Trophoblast cell (in vitro differentiated cells and primary cell): Measurements from ENCODE around the gene PLCL1.

Experiments
- DNase-seq, 2 donors: peaks; one replicate each; pipeline ENCODE4 v3.0.0-alpha.2; 2016
- H2AFZ ChIP-seq: 2 replicates; pipeline ENCODE4 v1.6.1; 2013; ENCODE audit warnings: low read length, moderate library complexity, mild to moderate bottlenecking; ENCODE audit not compliant: insufficient read depth, poor library complexity
- H2AK5ac ChIP-seq: 2 replicates; pipeline ENCODE4 v1.6.1; 2013; ENCODE audit warnings: mild to moderate bottlenecking, low read length
- H2BK120ac ChIP-seq: 2 replicates; pipeline ENCODE4 v1.6.1; 2013; ENCODE audit warnings: low read length, mild to moderate bottlenecking, moderate library complexity; ENCODE audit not compliant: insufficient read depth, poor library complexity
- H2BK12ac ChIP-seq: 2 replicates; pipeline ENCODE4 v1.6.1; 2013; ENCODE audit warnings: mild to moderate bottlenecking, low read length, moderate library complexity
- H2BK5ac ChIP-seq: 2 replicates; pipeline ENCODE4 v1.6.1; 2013; ENCODE audit warnings: low read length, low read depth, moderate library complexity, mild to moderate bottlenecking; ENCODE audit not compliant: poor library complexity
- H3K14ac ChIP-seq: 2 replicates; pipeline ENCODE4 v1.6.1; 2013; ENCODE audit warnings: mild to moderate bottlenecking, low read length
- H3K18ac ChIP-seq: 2 replicates; pipeline ENCODE4 v1.6.1; 2013; ENCODE audit warnings: mild to moderate bottlenecking, low read length
- H3K23ac ChIP-seq: 2 replicates; pipeline ENCODE4 v1.6.1; 2013; ENCODE audit warnings: low read length
- H3K27ac ChIP-seq: 2 replicates; pipeline ENCODE4 v1.5.1; 2013; ENCODE audit warnings: low read depth, mild to moderate bottlenecking, inconsistent platforms, low read length, moderate library complexity
- H3K27me3 ChIP-seq: 2 replicates; pipeline ENCODE4 v1.6.1; 2013; ENCODE audit warnings: inconsistent platforms, mild to moderate bottlenecking, low read length, moderate library complexity; ENCODE audit not compliant: insufficient read depth
- H3K36me3 ChIP-seq, 2 experiments: 1 replicate in 1 of 2; 2 replicates in 1 of 2; pipeline ENCODE4 v1.6.1; 2013; ENCODE audit warnings: low read length in 2 of 2, mild to moderate bottlenecking in 2 of 2, moderate library complexity in 1 of 2; ENCODE audit not compliant: insufficient read depth in 2 of 2, control insufficient read depth in 1 of 2
- H3K4ac ChIP-seq: 2 replicates; pipeline ENCODE4 v1.6.1; 2013; ENCODE audit warnings: low read depth, mild to moderate bottlenecking, low read length, moderate library complexity
- H3K4me1 ChIP-seq, 2 experiments: 1 replicate in 1 of 2; 2 replicates in 1 of 2; pipeline ENCODE4 v1.6.1; 2013; ENCODE audit warnings: low read length in 2 of 2, mild to moderate bottlenecking in 2 of 2, moderate library complexity in 1 of 2; ENCODE audit not compliant: insufficient read depth in 2 of 2, control insufficient read depth in 1 of 2
- H3K4me2 ChIP-seq: 2 replicates; pipeline ENCODE4 v1.6.1; 2013; ENCODE audit warnings: inconsistent platforms, mild to moderate bottlenecking, low read length, moderate library complexity
- H3K4me3 ChIP-seq: 2 replicates; pipeline ENCODE4 v1.5.1; 2013; ENCODE audit warnings: mild to moderate bottlenecking, low read depth, low read length, inconsistent platforms
- H3K79me1 ChIP-seq: one replicate; pipeline ENCODE4 v1.6.1; 2013; ENCODE audit warnings: low read length
- H3K79me2 ChIP-seq: 2 replicates; pipeline ENCODE4 v1.6.1; 2013; ENCODE audit warnings: low read length, mild to moderate bottlenecking; ENCODE audit not compliant: control insufficient read depth, insufficient read depth, poor library complexity
- H3K9ac ChIP-seq: 2 replicates; pipeline ENCODE4 v1.6.1; 2013; ENCODE audit warnings: mild to moderate bottlenecking, low read length
- H3K9me3 ChIP-seq: 2 replicates; pipeline ENCODE4 v1.6.1; 2013; ENCODE audit warnings: low read depth, mild to moderate bottlenecking, control low read depth, inconsistent platforms, low read length; ENCODE audit not compliant: insufficient read depth
- H4K12ac ChIP-seq: 2 replicates; pipeline ENCODE4 v1.6.1; 2013; ENCODE audit warnings: low read depth, mild to moderate bottlenecking, low read length, moderate library complexity
- H4K8ac ChIP-seq: 2 replicates; pipeline ENCODE4 v1.6.1; 2013; ENCODE audit warnings: low read depth, mild to moderate bottlenecking, low read length, moderate library complexity
- H4K91ac ChIP-seq: one replicate; pipeline ENCODE4 v1.6.1; 2013; ENCODE audit warnings: low read depth, mild to moderate bottlenecking, low read length, moderate library complexity
- WGBS: extraction: QIAGEN DNeasy Blood & Tissue Kit; methylation state at CpG from one replicate; pipeline ENCODE4 v1.1.7; 2013; ENCODE audit warnings: missing lambda C conversion rate; ENCODE audit not compliant: insufficient read length, insufficient coverage; ENCODE audit errors: extremely low coverage; 5-methylcytosine and 5-hydroxymethylcytosine counted together

PLCL1 gene

GRCh38 chr2:197949224-197949623 is 144.8 kb downstream of the PLCL1 start:
- Histone ChIP-seq H3K4me1 (peaks cover 0 to 8% of the 10 kb centered on the region in 2 experiments), H3K18ac (no peak overlapping the region), H3K79me1 (no peaks in the 10 kb centered on the region), H3K27ac (no peak overlapping the region), H3K4me3 (no peak overlapping the region), H4K12ac (no peak overlapping the region), H3K23ac (no peak overlapping the region), H2BK5ac (no peak overlapping the region), H3K79me2 (no peaks in the 10 kb centered on the region), H2BK120ac (no peak overlapping the region), H3K14ac (no peak overlapping the region), H2AK5ac (no peak overlapping the region), H4K91ac (no peak overlapping the region), H4K8ac (no peak overlapping the region), H3K36me3 (no peaks in the 10 kb centered on the region), H3K9ac (no peak overlapping the region), H3K9me3 (no peaks in the 10 kb centered on the region), H3K4me2 (no peak overlapping the region), H3K4ac (no peak overlapping the region), H2AFZ (no peak overlapping the region), H3K27me3 (no peaks in the 10 kb centered on the region), H2BK12ac (no peak overlapping the region)
- no peak for DNase-seq

- H2AK5ac ChIP-seq, result no peak overlapping the region
- WGBS, result no CpG with 5 or more reads among the region's 3 CpGs
- H4K91ac ChIP-seq, result no peak overlapping the region
- no peak overlapping the region for H3K4ac ChIP-seq
- no peaks in the 10 kb centered on the region for H3K9me3 ChIP-seq
- DNase-seq, result no peak
- peaks cover 0 to 8% of the 10 kb centered on the region in 2 experiments for H3K4me1 ChIP-seq
- H3K4me3 ChIP-seq, result no peak overlapping the region
- H2BK5ac ChIP-seq, result no peak overlapping the region
- no peak overlapping the region for H3K23ac ChIP-seq
- no peak overlapping the region for H2AFZ ChIP-seq
- no peak overlapping the region for H4K12ac ChIP-seq
- H3K36me3 ChIP-seq, result no peaks in the 10 kb centered on the region
- H2BK12ac ChIP-seq, result no peak overlapping the region
- no peak overlapping the region for H3K9ac ChIP-seq
- H3K14ac ChIP-seq, result no peak overlapping the region
- H3K79me2 ChIP-seq, result no peaks in the 10 kb centered on the region
- no peaks in the 10 kb centered on the region for H3K79me1 ChIP-seq
- H2BK120ac ChIP-seq, result no peak overlapping the region
- H3K18ac ChIP-seq, result no peak overlapping the region
- H3K27me3 ChIP-seq, result no peaks in the 10 kb centered on the region
- no peak overlapping the region for H3K4me2 ChIP-seq
- no peak overlapping the region for H3K27ac ChIP-seq
- H4K8ac ChIP-seq, result no peak overlapping the region
Observed at GRCh38 chr2:197950006-197950405, 145.6 kb downstream of the PLCL1 start.

GRCh38 chr2:197950724-197951123 is 146.3 kb downstream of the PLCL1 start:
- no peaks in the 10 kb centered on the region for H3K27me3 ChIP-seq
- no peak overlapping the region for H3K4ac ChIP-seq
- no peak overlapping the region for H3K4me3 ChIP-seq
- H2AFZ ChIP-seq, result no peak overlapping the region
- H2BK12ac ChIP-seq, result no peak overlapping the region
- no peak overlapping the region for H2AK5ac ChIP-seq
- no peak overlapping the region for H3K14ac ChIP-seq
- H3K4me1 ChIP-seq, result peaks cover 0 to 8% of the 10 kb centered on the region in 2 experiments
- H3K79me2 ChIP-seq, result no peaks in the 10 kb centered on the region
- H3K4me2 ChIP-seq, result no peak overlapping the region
- no peak overlapping the region for H3K18ac ChIP-seq
- no peak overlapping the region for H4K91ac ChIP-seq
- no peak overlapping the region for H3K9ac ChIP-seq
- no peak overlapping the region for H2BK5ac ChIP-seq
- H3K23ac ChIP-seq, result no peak overlapping the region
- no peaks in the 10 kb centered on the region for H3K79me1 ChIP-seq
- no CpG with 5 or more reads among the region's 1 CpG for WGBS
- no peak overlapping the region for H2BK120ac ChIP-seq
- DNase-seq, result peak; percentile 55 to 66
- H4K8ac ChIP-seq, result no peak overlapping the region
- no peak overlapping the region for H3K27ac ChIP-seq
- no peaks in the 10 kb centered on the region for H3K36me3 ChIP-seq
- no peaks in the 10 kb centered on the region for H3K9me3 ChIP-seq
- no peak overlapping the region for H4K12ac ChIP-seq

GRCh38 chr2:197952540-197953202 is 148.3 kb downstream of the PLCL1 start:
- H3K27me3 ChIP-seq, result no peaks in the 10 kb centered on the region
- H4K91ac ChIP-seq, result no peak overlapping the region
- H3K9me3 ChIP-seq, result no peaks in the 10 kb centered on the region
- H2BK120ac ChIP-seq, result no peak overlapping the region
- no peaks in the 10 kb centered on the region for H3K4me1 ChIP-seq
- H2AK5ac ChIP-seq, result no peak overlapping the region
- no peak overlapping the region for H2AFZ ChIP-seq
- no peak for DNase-seq
- H2BK5ac ChIP-seq, result no peak overlapping the region
- H3K9ac ChIP-seq, result no peak overlapping the region
- H3K36me3 ChIP-seq, result no peaks in the 10 kb centered on the region
- H2BK12ac ChIP-seq, result no peak overlapping the region
- no peak overlapping the region for H3K27ac ChIP-seq
- H4K8ac ChIP-seq, result no peak overlapping the region
- no CpG with 5 or more reads among the region's 5 CpGs for WGBS
- no peak overlapping the region for H3K14ac ChIP-seq
- no peak overlapping the region for H3K18ac ChIP-seq
- no peak overlapping the region for H3K4me2 ChIP-seq
- H3K79me2 ChIP-seq, result no peaks in the 10 kb centered on the region
- no peak overlapping the region for H3K4ac ChIP-seq
- no peaks in the 10 kb centered on the region for H3K79me1 ChIP-seq
- no peak overlapping the region for H4K12ac ChIP-seq
- H3K4me3 ChIP-seq, result no peak overlapping the region
- no peak overlapping the region for H3K23ac ChIP-seq
